Smooth muscle cell of trachea (primary cell): ENCODE results near the gene APOC3. TPM values are rescaled to one million over a fixed set of nuclear protein-coding genes. Genes with fewer than 3 reads are reported as not detected.

Experiments used
- total RNA-seq: library from RNA; depleted of rRNA; stranded (reverse); fragments of >200 nt; gene quantifications from 2 replicates; pipeline ENCODE4 v1.2.1, GENCODE V29; 2014

Gene APOC3
- not detected in 2 replicates for total RNA-seq

GRCh38 chr11:116829525-116830183 is at the start of gene APOC3:
Gene APOC3 (plus strand): TSS chr11:116829907. CDS start chr11:116830583, 676 bp downstream.

GRCh38 chr11:116787786-116788486 is 41.8 kb upstream of the APOC3 start, which contains the start of gene ZPR1:
Gene ZPR1 (minus strand): TSS chr11:116788023. CDS start chr11:116787990, 33 bp downstream.

GRCh38 chr11:116791813-116792143 is 37.9 kb upstream of the APOC3 start, which contains the start of gene APOA5:
Gene APOA5 (minus strand): TSS chr11:116791879. CDS start chr11:116791860, 19 bp downstream.

GRCh38 chr11:116823031-116823843 is 6.5 kb upstream of the APOC3 start, which contains the start of gene APOA4:
Gene APOA4 (minus strand): TSS chr11:116823304. CDS start chr11:116823191, 113 bp downstream.

GRCh38 chr11:116837231-116838091 is 7.8 kb downstream of the APOC3 start, which contains the start of gene APOA1:
Gene APOA1 (minus strand): TSS chr11:116837622. CDS start chr11:116837387, 235 bp downstream.

Other genes with a start within 250 kb of the APOC3 start
- 10.1 and 11.9 TPM in 2 replicates for gene BUD13, start 56.9 kb upstream of the APOC3 start, total RNA-seq
- 29.7 and 30.8 TPM in 2 replicates for gene ZPR1, start 41.9 kb upstream of the APOC3 start, total RNA-seq
- gene APOA5, start 38.0 kb upstream of the APOC3 start, total RNA-seq: not detected in 2 replicates
- gene APOA4, start 6.6 kb upstream of the APOC3 start, total RNA-seq: not detected in 2 replicates
- gene APOA1, start 7.7 kb downstream of the APOC3 start, total RNA-seq: 0.33 TPM in 1 of 2 replicates, not detected in the other